HUES6 (cell line): ENCODE results near the gene EEF1AKMT2.
A peak's percentile ranks its signal among the peaks of the same experiment; 100 is the strongest.

Experiments used
- H3K27ac ChIP-seq: 2 replicates; pipeline ENCODE4 v1.7.0; 2013; ENCODE audit warnings: low read depth, mild to moderate bottlenecking, low read length, inconsistent platforms
- H3K27me3 ChIP-seq: 2 replicates; pipeline ENCODE4 v1.6.1; 2013; ENCODE audit warnings: low read length; ENCODE audit not compliant: control insufficient read depth, insufficient read depth
- H3K36me3 ChIP-seq: 2 replicates; pipeline ENCODE4 v1.6.1; 2013; ENCODE audit warnings: low read length; ENCODE audit not compliant: control insufficient read depth, insufficient read depth
- H3K4me1 ChIP-seq: 2 replicates; pipeline ENCODE4 v1.6.1; 2013; ENCODE audit warnings: low read length; ENCODE audit not compliant: control insufficient read depth, insufficient read depth
- H3K4me3 ChIP-seq: 2 replicates; pipeline ENCODE4 v1.5.1; 2013; ENCODE audit warnings: low read depth, low read length
- H3K9ac ChIP-seq: one replicate; pipeline ENCODE4 v1.6.1; 2013; ENCODE audit warnings: mild to moderate bottlenecking, low read length
- H3K9me3 ChIP-seq: 2 replicates; pipeline ENCODE4 v1.6.1; 2013; ENCODE audit warnings: low read depth, low read length; ENCODE audit not compliant: control insufficient read depth, insufficient read depth

Gene EEF1AKMT2

DNA sequence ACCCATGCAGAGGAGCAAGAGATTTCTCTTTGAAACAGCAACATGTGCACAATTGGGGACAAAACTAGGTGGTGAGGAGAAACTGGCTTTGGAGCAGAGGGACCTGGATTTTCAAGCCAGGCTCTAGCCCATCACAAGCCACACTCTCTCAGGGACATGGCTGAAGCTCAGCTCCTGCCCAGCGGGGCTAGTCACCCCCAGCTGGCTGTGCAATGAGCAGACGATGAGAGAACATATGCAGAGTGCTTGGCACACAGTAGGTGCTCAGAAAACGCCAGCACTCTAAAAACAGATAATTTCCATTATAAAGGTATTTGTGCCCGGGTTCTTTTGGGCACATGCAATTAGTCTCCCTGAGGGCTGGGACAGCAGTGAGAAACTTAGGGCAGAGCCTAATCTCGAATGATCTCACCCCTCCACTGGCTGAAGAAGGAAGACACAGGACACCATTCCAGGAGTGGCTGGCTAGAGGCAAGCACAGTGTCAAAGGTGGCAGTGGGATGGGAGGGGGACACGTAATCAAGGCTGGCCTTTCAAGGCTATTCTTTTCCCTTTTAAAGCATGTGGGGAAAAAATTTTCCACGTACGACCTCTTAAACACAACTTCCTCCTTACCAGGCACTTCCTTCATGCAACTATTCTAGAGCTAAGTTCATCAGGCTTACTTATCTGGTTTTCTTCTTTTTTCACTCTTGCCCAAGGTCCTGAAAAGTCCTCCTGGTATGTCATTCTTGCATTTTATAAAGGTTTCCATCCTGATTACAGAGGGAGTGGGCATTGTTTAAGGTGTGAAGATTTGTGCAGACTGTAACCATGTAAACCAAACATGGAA, 62.6 kb downstream of the EEF1AKMT2 start:
- H3K9me3 ChIP-seq: no peaks in the 10 kb centered on the region
- no peak overlapping the region for H3K4me3 ChIP-seq
- H3K9ac ChIP-seq: no peak overlapping the region
- H3K27me3 ChIP-seq: no peaks in the 10 kb centered on the region
- H3K36me3 ChIP-seq: no peaks in the 10 kb centered on the region
- no peak overlapping the region for H3K27ac ChIP-seq
- peaks cover 24% of the 10 kb centered on the region for H3K4me1 ChIP-seq

- Histone ChIP-seq H3K4me3 (no peak overlapping the region), H3K9me3 (no peaks in the 10 kb centered on the region), H3K36me3 (no peaks in the 10 kb centered on the region), H3K27me3 (no peaks in the 10 kb centered on the region), H3K9ac (no peak overlapping the region), H3K27ac (no peak overlapping the region), H3K4me1 (peaks cover 31% of the 10 kb centered on the region)
Observed at GRCh38 chr10:124728071-124728829, 63.4 kb downstream of the EEF1AKMT2 start.

- no peak overlapping the region for H3K27ac ChIP-seq
- H3K4me1 ChIP-seq: peaks cover 36% of the 10 kb centered on the region
- no peaks in the 10 kb centered on the region for H3K9me3 ChIP-seq
- H3K27me3 ChIP-seq: no peaks in the 10 kb centered on the region
- no peak overlapping the region for H3K9ac ChIP-seq
- no peaks in the 10 kb centered on the region for H3K36me3 ChIP-seq
- no peak overlapping the region for H3K4me3 ChIP-seq
Observed at GRCh38 chr10:124727361-124727960, 64.2 kb downstream of the EEF1AKMT2 start.

GRCh38 chr10:124725791-124726190, 65.9 kb downstream of the EEF1AKMT2 start:
- Histone ChIP-seq H3K4me3 (no peak overlapping the region), H3K9me3 (no peaks in the 10 kb centered on the region), H3K27ac (no peak overlapping the region), H3K9ac (no peak overlapping the region), H3K4me1 (peaks cover 36% of the 10 kb centered on the region), H3K36me3 (no peaks in the 10 kb centered on the region), H3K27me3 (no peaks in the 10 kb centered on the region)

GRCh38 chr10:124725171-124725631, 66.5 kb downstream of the EEF1AKMT2 start:
- H3K36me3 ChIP-seq: no peaks in the 10 kb centered on the region
- peaks cover 36% of the 10 kb centered on the region for H3K4me1 ChIP-seq
- no peaks in the 10 kb centered on the region for H3K9me3 ChIP-seq
- H3K4me3 ChIP-seq: no peak overlapping the region
- no peak overlapping the region for H3K9ac ChIP-seq
- no peak overlapping the region for H3K27ac ChIP-seq
- H3K27me3 ChIP-seq: no peaks in the 10 kb centered on the region

- Histone ChIP-seq H3K36me3 (no peaks in the 10 kb centered on the region), H3K4me3 (no peak overlapping the region), H3K9me3 (no peaks in the 10 kb centered on the region), H3K4me1 (peaks cover 35% of the 10 kb centered on the region), H3K27ac (no peak overlapping the region), H3K27me3 (no peaks in the 10 kb centered on the region), H3K9ac (no peak overlapping the region)
Observed at GRCh38 chr10:124724279-124725027, 67.2 kb downstream of the EEF1AKMT2 start.

DNA sequence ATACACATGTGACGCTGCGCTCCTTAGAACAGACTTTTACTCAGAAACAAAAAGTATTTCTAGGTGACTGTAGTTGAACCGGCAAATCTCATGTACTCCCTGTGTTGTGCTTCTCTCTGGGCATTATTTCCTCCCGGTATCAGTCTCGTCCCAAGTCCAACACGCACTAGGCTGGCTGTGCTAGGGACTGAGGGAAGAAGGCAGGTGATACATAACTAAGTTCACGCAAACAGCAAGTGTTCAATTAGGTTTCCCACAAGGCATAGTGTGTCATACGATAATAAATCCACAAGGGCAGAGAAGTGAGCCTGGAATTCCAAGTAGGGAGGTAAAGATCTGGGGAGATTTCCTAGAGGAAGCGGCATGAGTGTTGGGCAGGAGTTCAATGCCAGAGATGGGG, 67.9 kb downstream of the EEF1AKMT2 start:
- H3K36me3 ChIP-seq: no peaks in the 10 kb centered on the region
- H3K27me3 ChIP-seq: no peaks in the 10 kb centered on the region
- no peak overlapping the region for H3K4me3 ChIP-seq
- peak overlapping the region; percentile 17 for H3K9ac ChIP-seq
- 0 out of 2 replicates have a peak overlapping the region, but pooled peaks have one; percentile 10 for H3K27ac ChIP-seq
- H3K9me3 ChIP-seq: no peaks in the 10 kb centered on the region
- H3K4me1 ChIP-seq: peaks cover 29% of the 10 kb centered on the region

GRCh38 chr10:124722798-124723783, 68.6 kb downstream of the EEF1AKMT2 start:
- Histone ChIP-seq H3K4me1 (peaks cover 24% of the 10 kb centered on the region), H3K9ac (no peak overlapping the region), H3K27ac (0 out of 2 replicates have a peak overlapping the region, but pooled peaks have one; percentile 10), H3K36me3 (no peaks in the 10 kb centered on the region), H3K9me3 (no peaks in the 10 kb centered on the region), H3K27me3 (no peaks in the 10 kb centered on the region), H3K4me3 (no peak overlapping the region)

DNA sequence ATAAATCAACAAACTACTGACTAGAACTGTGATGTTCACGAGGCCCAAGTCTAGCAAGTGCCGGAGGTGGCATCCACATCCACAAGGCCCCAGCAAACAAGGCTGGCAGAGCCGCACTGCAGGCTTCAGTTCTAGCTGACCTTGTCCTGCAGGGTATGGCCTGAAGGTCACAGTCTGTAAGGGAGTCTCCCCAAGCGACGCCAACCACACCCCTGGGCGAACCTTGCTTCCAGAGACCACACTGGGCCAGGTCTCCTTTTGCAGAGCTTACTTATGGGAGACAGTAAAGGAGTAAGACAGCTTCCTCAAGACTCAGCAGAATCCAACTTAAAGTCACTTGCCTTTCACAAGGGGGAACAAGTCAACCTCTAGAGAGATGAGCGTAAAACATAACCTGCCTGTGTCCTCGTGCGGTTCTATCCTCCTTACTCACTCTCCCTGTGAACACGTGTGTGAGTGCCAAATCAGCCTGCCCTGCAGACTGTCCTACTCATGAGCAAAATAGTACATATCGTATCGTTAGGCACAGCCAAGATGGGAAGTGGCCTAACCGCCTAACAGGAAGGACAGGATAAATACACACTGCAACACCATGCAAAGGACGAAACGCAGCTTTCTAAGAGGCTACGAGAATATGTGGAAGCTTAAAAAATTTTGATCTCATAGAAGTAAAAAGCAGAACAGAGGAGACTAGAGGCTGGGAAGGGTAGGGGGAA, 70.2 kb downstream of the EEF1AKMT2 start:
- no peak overlapping the region for H3K27ac ChIP-seq
- H3K9me3 ChIP-seq: no peaks in the 10 kb centered on the region
- H3K36me3 ChIP-seq: no peaks in the 10 kb centered on the region
- H3K9ac ChIP-seq: no peak overlapping the region
- peaks cover 21% of the 10 kb centered on the region for H3K4me1 ChIP-seq
- H3K4me3 ChIP-seq: no peak overlapping the region
- no peaks in the 10 kb centered on the region for H3K27me3 ChIP-seq
